Effector CD8-positive, alpha-beta T cell (primary cell): ENCODE results near the gene IARS1.

Source experiments
- DNase-seq: peaks from one replicate; lab custom pipeline; 2025; lab: John Stamatoyannopoulos, UW

Gene IARS1

GRCh38 chr9:92295240-92295790, 1.8 kb upstream of the IARS1 start:
- no peak for DNase-seq

- DNase-seq = no peak
These were observed 790 bp upstream of the IARS1 start for GRCh38 chr9:92294297-92294676.

- no peak for DNase-seq
These were observed 482 bp downstream of the IARS1 start for GRCh38 chr9:92293075-92293354.

GRCh38 chr9:92292338-92293074, 991 bp downstream of the IARS1 start:
- DNase-seq = no peak

GRCh38 chr9:92291577-92291976, 1.9 kb downstream of the IARS1 start:
- no peak for DNase-seq

GRCh38 chr9:92290785-92291429, 2.6 kb downstream of the IARS1 start:
- no peak for DNase-seq

- DNase-seq = no peak
These were observed 3.6 kb downstream of the IARS1 start for GRCh38 chr9:92289708-92290390.

- DNase-seq = no peak
These were observed 14.2 kb downstream of the IARS1 start for GRCh38 chr9:92279302-92279701.

- DNase-seq = no peak
These were observed 15.4 kb downstream of the IARS1 start for GRCh38 chr9:92278110-92278509.

GRCh38 chr9:92276331-92277032, 17.0 kb downstream of the IARS1 start:
- DNase-seq = no peak

- DNase-seq = no peak
These were observed 18.0 kb downstream of the IARS1 start for GRCh38 chr9:92275541-92275940.

GRCh38 chr9:92270511-92270910, 23.0 kb downstream of the IARS1 start:
- no peak for DNase-seq

- DNase-seq = no peak
These were observed 27.0 kb downstream of the IARS1 start for GRCh38 chr9:92266486-92266885.

GRCh38 chr9:92265154-92265553, 28.3 kb downstream of the IARS1 start:
- DNase-seq = no peak

GRCh38 chr9:92263131-92263530, 30.4 kb downstream of the IARS1 start:
- no peak for DNase-seq

- DNase-seq = no peak
These were observed 36.2 kb downstream of the IARS1 start for GRCh38 chr9:92257327-92257726.

- no peak for DNase-seq
These were observed 38.8 kb downstream of the IARS1 start for GRCh38 chr9:92254381-92255337.

GRCh38 chr9:92253656-92254055, 39.8 kb downstream of the IARS1 start:
- DNase-seq = no peak

GRCh38 chr9:92247981-92248380, 45.5 kb downstream of the IARS1 start:
- DNase-seq = no peak

GRCh38 chr9:92247296-92247695, 46.2 kb downstream of the IARS1 start:
- no peak for DNase-seq
